Measurements from ENCODE around the gene DTNB.

GRCh38 chr2:25699216-25699615 is 25.8 kb upstream of the DTNB start:
- no peak for TF ChIP-seq POLR2AphosphoS5 (IDR thresholded peaks at IDR 0.05; ENCODE audit: low read depth, low read length)
- TF ChIP-seq TAF1 (IDR thresholded peaks at IDR 0.05; ENCODE audit: borderline replicate concordance, insufficient read depth, low read length) = no peak

Data from PFSK-1 (cell line).